ENCODE data around the gene IL13RA1. TPM values are rescaled to one million over a fixed set of nuclear protein-coding genes. Genes with fewer than 3 reads are reported as not detected.

Gene IL13RA1
- total RNA-seq (10 to 100 TPM; 25.1 to 29.9 TPM), polyA plus RNA-seq (ENCODE audit: insufficient read length in 2 of 2) (10 to 100 TPM; 12.2 to 14.8 TPM)
- long read RNA-seq, donor 1, full-length matches to known transcripts: 1 of 1 reads
- long read RNA-seq, donor 1, partial matches to known transcripts: 0 of 1 reads
- long read RNA-seq, donor 1, other reads (novel, unspliced or antisense): 0 of 1 reads
- long read RNA-seq, donor 2, full-length matches to known transcripts: 1 of 1 reads
- long read RNA-seq, donor 2, partial matches to known transcripts: 0 of 1 reads
- long read RNA-seq, donor 2, other reads (novel, unspliced or antisense): 0 of 1 reads
- long read RNA-seq, donor 3: 0 reads
- long read RNA-seq, donor 4, full-length matches to known transcripts: 5 of 5 reads
- long read RNA-seq, donor 4, partial matches to known transcripts: 0 of 5 reads
- long read RNA-seq, donor 4, other reads (novel, unspliced or antisense): 0 of 5 reads

GRCh38 chrX:118726887-118727685 is at the start of gene IL13RA1:
IL13RA1 (plus strand) TSS chrX:118727606; CDS start chrX:118727639, 33 bp downstream.
- Histone ChIP-seq H3K27ac (ENCODE audit: low read depth, low read length) (no peak within 1 kb of the TSS), H3K9me3 (ENCODE audit: control insufficient read depth, insufficient read depth, low read length) (no peaks in the 10 kb centered on the region), H3K36me3 (ENCODE audit: control insufficient read depth, insufficient read depth, low read length) (no peaks in the 10 kb centered on the region), H3K4me3 (ENCODE audit: low read depth, low read length) (peak within 1 kb of the TSS; percentile 43), H3K27me3 (ENCODE audit: control insufficient read depth, insufficient read depth, low read length) (peaks cover 8% of the 10 kb centered on the region), H3K4me1 (ENCODE audit: control insufficient read depth, insufficient read depth, low read length) (peaks cover 3% of the 10 kb centered on the region)
- 28% methylated on average over 54 of the region's 56 CpGs for WGBS (ENCODE audit: insufficient coverage)
- peak in 2 of 6 donors; percentile 45 to 73 for DNase-seq (ENCODE audit: low read depth in 4 of 6, low spot score in 6 of 6)

GRCh38 chrX:118679290-118679689 is 48.1 kb upstream of the IL13RA1 start:
- no peak for DNase-seq (ENCODE audit: low read depth in 4 of 6, low spot score in 6 of 6)
- Histone ChIP-seq H3K9me3 (ENCODE audit: control insufficient read depth, insufficient read depth, low read length) (no peaks in the 10 kb centered on the region), H3K4me3 (ENCODE audit: low read depth, low read length) (no peak overlapping the region), H3K27me3 (ENCODE audit: control insufficient read depth, insufficient read depth, low read length) (no peaks in the 10 kb centered on the region), H3K4me1 (ENCODE audit: control insufficient read depth, insufficient read depth, low read length) (no peaks in the 10 kb centered on the region), H3K27ac (ENCODE audit: low read depth, low read length) (no peak overlapping the region), H3K36me3 (ENCODE audit: control insufficient read depth, insufficient read depth, low read length) (no peaks in the 10 kb centered on the region)
- WGBS (ENCODE audit: insufficient coverage): no CpG with 5 or more reads among the region's 1 CpG

GRCh38 chrX:118682258-118683014 is 45.0 kb upstream of the IL13RA1 start:
- H3K27me3 ChIP-seq (ENCODE audit: control insufficient read depth, insufficient read depth, low read length): no peaks in the 10 kb centered on the region
- no peak for DNase-seq (ENCODE audit: low read depth in 4 of 6, low spot score in 6 of 6)
- no CpG with 5 or more reads among the region's 2 CpGs for WGBS (ENCODE audit: insufficient coverage)
- no peaks in the 10 kb centered on the region for H3K36me3 ChIP-seq (ENCODE audit: control insufficient read depth, insufficient read depth, low read length)
- H3K4me3 ChIP-seq (ENCODE audit: low read depth, low read length): no peak overlapping the region
- no peak overlapping the region for H3K27ac ChIP-seq (ENCODE audit: low read depth, low read length)
- no peaks in the 10 kb centered on the region for H3K9me3 ChIP-seq (ENCODE audit: control insufficient read depth, insufficient read depth, low read length)
- H3K4me1 ChIP-seq (ENCODE audit: control insufficient read depth, insufficient read depth, low read length): no peaks in the 10 kb centered on the region

GRCh38 chrX:118685393-118685792 is 42.0 kb upstream of the IL13RA1 start:
- Histone ChIP-seq H3K4me1 (ENCODE audit: control insufficient read depth, insufficient read depth, low read length) (no peaks in the 10 kb centered on the region), H3K27me3 (ENCODE audit: control insufficient read depth, insufficient read depth, low read length) (no peaks in the 10 kb centered on the region), H3K9me3 (ENCODE audit: control insufficient read depth, insufficient read depth, low read length) (no peaks in the 10 kb centered on the region), H3K4me3 (ENCODE audit: low read depth, low read length) (no peak overlapping the region), H3K27ac (ENCODE audit: low read depth, low read length) (no peak overlapping the region), H3K36me3 (ENCODE audit: control insufficient read depth, insufficient read depth, low read length) (no peaks in the 10 kb centered on the region)
- 88% methylated on average over 1 of the region's 3 CpGs for WGBS (ENCODE audit: insufficient coverage)
- DNase-seq (ENCODE audit: low read depth in 4 of 6, low spot score in 6 of 6): no peak

- H3K27me3 ChIP-seq (ENCODE audit: control insufficient read depth, insufficient read depth, low read length): no peaks in the 10 kb centered on the region
- no peak for DNase-seq (ENCODE audit: low read depth in 4 of 6, low spot score in 6 of 6)
- H3K4me3 ChIP-seq (ENCODE audit: low read depth, low read length): no peak overlapping the region
- H3K9me3 ChIP-seq (ENCODE audit: control insufficient read depth, insufficient read depth, low read length): no peaks in the 10 kb centered on the region
- WGBS (ENCODE audit: insufficient coverage): no CpG with 5 or more reads among the region's 3 CpGs
- H3K27ac ChIP-seq (ENCODE audit: low read depth, low read length): no peak overlapping the region
- no peaks in the 10 kb centered on the region for H3K4me1 ChIP-seq (ENCODE audit: control insufficient read depth, insufficient read depth, low read length)
- no peaks in the 10 kb centered on the region for H3K36me3 ChIP-seq (ENCODE audit: control insufficient read depth, insufficient read depth, low read length)
These were observed 38.5 kb upstream of the IL13RA1 start for GRCh38 chrX:118688935-118689334.

GRCh38 chrX:118693843-118694242 is 33.6 kb upstream of the IL13RA1 start:
- no peak for DNase-seq (ENCODE audit: low read depth in 4 of 6, low spot score in 6 of 6)
- Histone ChIP-seq H3K9me3 (ENCODE audit: control insufficient read depth, insufficient read depth, low read length) (no peaks in the 10 kb centered on the region), H3K27ac (ENCODE audit: low read depth, low read length) (no peak overlapping the region), H3K36me3 (ENCODE audit: control insufficient read depth, insufficient read depth, low read length) (no peaks in the 10 kb centered on the region), H3K4me1 (ENCODE audit: control insufficient read depth, insufficient read depth, low read length) (no peaks in the 10 kb centered on the region), H3K4me3 (ENCODE audit: low read depth, low read length) (no peak overlapping the region), H3K27me3 (ENCODE audit: control insufficient read depth, insufficient read depth, low read length) (no peaks in the 10 kb centered on the region)
- WGBS (ENCODE audit: insufficient coverage): no CpG with 5 or more reads among the region's 2 CpGs

- Histone ChIP-seq H3K27me3 (ENCODE audit: control insufficient read depth, insufficient read depth, low read length) (no peaks in the 10 kb centered on the region), H3K4me3 (ENCODE audit: low read depth, low read length) (no peak overlapping the region), H3K36me3 (ENCODE audit: control insufficient read depth, insufficient read depth, low read length) (no peaks in the 10 kb centered on the region), H3K27ac (ENCODE audit: low read depth, low read length) (no peak overlapping the region), H3K4me1 (ENCODE audit: control insufficient read depth, insufficient read depth, low read length) (no peaks in the 10 kb centered on the region), H3K9me3 (ENCODE audit: control insufficient read depth, insufficient read depth, low read length) (no peaks in the 10 kb centered on the region)
- no peak for DNase-seq (ENCODE audit: low read depth in 4 of 6, low spot score in 6 of 6)
- WGBS (ENCODE audit: insufficient coverage): 87% methylated on average over 4 of the region's 6 CpGs
These were observed 32.8 kb upstream of the IL13RA1 start for GRCh38 chrX:118694638-118695037.

- Histone ChIP-seq H3K4me1 (ENCODE audit: control insufficient read depth, insufficient read depth, low read length) (no peaks in the 10 kb centered on the region), H3K27ac (ENCODE audit: low read depth, low read length) (no peak overlapping the region), H3K36me3 (ENCODE audit: control insufficient read depth, insufficient read depth, low read length) (no peaks in the 10 kb centered on the region), H3K27me3 (ENCODE audit: control insufficient read depth, insufficient read depth, low read length) (no peaks in the 10 kb centered on the region), H3K9me3 (ENCODE audit: control insufficient read depth, insufficient read depth, low read length) (no peaks in the 10 kb centered on the region), H3K4me3 (ENCODE audit: low read depth, low read length) (no peak overlapping the region)
- WGBS (ENCODE audit: insufficient coverage): 80% methylated on average over 1 of the region's 5 CpGs
- no peak for DNase-seq (ENCODE audit: low read depth in 4 of 6, low spot score in 6 of 6)
These were observed 28.8 kb upstream of the IL13RA1 start for GRCh38 chrX:118698516-118699170.

GRCh38 chrX:118702741-118703140 is 24.7 kb upstream of the IL13RA1 start:
- no CpG with 5 or more reads among the region's 5 CpGs for WGBS (ENCODE audit: insufficient coverage)
- no peak overlapping the region for H3K4me3 ChIP-seq (ENCODE audit: low read depth, low read length)
- H3K36me3 ChIP-seq (ENCODE audit: control insufficient read depth, insufficient read depth, low read length): no peaks in the 10 kb centered on the region
- H3K4me1 ChIP-seq (ENCODE audit: control insufficient read depth, insufficient read depth, low read length): no peaks in the 10 kb centered on the region
- no peak overlapping the region for H3K27ac ChIP-seq (ENCODE audit: low read depth, low read length)
- no peaks in the 10 kb centered on the region for H3K9me3 ChIP-seq (ENCODE audit: control insufficient read depth, insufficient read depth, low read length)
- DNase-seq (ENCODE audit: low read depth in 4 of 6, low spot score in 6 of 6): no peak
- H3K27me3 ChIP-seq (ENCODE audit: control insufficient read depth, insufficient read depth, low read length): no peaks in the 10 kb centered on the region

Measured in spinal cord (tissue), 10 donors.